ENCODE measurements around the gene DEPDC4.

The DEPDC4 gene

DNA sequence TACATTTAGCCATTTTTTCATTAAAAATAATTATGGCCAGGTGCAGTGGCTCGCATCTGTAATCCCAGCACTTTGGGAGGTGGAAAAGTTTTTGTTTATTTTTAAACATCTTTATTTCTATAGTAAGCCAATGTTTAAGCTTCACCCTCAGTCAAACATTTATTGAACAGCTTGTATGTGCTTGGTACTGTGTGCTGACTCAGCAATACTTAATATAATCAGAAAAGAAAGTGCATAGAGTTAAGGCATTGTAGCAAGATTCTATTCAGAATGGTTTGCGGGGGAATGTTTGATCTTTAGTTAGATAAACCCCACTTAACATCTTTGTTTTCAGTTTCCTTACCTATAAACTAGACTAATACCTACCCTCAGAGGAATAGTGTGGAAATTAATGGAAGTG is 55.2 kb downstream of the DEPDC4 start:
- DNase-seq = no peak

DNA sequence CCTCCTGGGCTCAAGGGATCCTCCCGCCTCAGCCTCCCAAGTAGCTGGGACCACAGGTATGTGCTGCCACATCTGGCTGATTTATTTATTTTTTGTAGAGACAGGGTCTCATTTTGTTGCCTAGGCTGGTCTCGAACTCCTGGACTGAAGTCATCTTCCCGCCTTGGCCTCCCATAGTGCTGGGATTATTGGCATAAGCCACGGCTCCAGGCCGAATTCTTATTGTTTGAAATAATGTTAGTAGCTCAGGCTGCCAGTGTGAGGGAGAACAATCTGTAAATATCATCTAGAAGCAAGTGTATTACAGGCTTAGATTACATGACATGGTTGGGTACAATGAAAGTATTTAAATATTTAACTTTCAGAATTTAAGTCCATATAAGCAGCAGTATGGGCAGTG is 58.0 kb downstream of the DEPDC4 start:
- no peak for DNase-seq

DNA sequence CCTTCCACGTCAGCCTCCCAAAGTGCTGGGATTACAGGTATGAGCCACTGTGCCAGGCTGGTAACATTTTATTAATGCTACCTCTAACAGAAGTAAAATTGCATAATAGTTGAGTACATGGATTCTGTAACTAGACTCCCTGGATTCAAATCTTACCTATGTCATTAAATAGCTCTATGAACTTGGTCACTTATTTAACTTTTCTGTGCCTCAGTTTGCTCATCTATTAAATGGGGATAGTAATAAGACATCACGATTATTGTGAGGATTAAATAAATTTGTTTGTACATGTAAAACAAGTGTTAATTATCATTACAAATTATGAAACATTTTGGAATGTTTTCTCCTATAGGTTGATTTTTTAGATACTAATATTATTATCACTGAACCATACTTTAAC is 59.6 kb downstream of the DEPDC4 start:
- no peak for DNase-seq

DNA sequence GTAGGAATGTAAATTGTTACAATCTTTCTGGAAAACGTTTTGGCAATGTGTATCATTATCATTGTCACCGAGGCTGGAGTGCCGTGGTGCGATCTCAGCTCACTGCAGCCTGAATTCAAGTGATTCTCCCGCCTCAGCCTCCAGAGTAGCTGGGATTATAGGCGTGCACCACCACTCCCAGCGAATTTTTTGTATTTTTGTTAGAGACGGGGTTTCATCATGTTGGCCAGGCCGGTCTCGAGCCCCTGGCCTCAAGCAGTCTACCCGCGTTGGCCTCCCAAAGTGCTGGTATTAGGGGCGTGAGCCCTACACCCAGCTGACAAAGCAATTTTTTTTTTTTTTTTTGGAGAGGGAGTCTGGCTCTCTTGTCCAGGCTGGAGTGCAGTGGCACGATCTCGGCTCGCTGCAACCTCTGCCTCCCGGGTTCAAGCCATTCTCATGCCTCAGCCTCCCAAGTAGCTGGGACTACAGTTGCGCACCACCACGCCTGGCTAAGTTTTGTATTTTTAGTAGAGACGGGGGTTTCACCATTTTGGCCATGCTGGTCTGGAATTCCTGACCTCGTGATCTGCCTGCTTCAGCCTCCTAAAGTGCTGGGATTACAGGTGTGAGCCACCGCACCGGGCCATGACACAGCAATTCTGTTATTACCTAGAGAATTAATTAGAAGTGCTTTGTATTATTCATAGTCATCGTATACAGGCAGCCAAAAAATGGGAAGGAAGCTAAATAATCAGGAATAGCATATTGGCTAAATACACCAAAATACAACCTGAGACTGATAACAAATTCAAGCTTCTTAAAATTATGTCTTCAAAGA is 65.1 kb downstream of the DEPDC4 start:
- no peak for DNase-seq

DNA sequence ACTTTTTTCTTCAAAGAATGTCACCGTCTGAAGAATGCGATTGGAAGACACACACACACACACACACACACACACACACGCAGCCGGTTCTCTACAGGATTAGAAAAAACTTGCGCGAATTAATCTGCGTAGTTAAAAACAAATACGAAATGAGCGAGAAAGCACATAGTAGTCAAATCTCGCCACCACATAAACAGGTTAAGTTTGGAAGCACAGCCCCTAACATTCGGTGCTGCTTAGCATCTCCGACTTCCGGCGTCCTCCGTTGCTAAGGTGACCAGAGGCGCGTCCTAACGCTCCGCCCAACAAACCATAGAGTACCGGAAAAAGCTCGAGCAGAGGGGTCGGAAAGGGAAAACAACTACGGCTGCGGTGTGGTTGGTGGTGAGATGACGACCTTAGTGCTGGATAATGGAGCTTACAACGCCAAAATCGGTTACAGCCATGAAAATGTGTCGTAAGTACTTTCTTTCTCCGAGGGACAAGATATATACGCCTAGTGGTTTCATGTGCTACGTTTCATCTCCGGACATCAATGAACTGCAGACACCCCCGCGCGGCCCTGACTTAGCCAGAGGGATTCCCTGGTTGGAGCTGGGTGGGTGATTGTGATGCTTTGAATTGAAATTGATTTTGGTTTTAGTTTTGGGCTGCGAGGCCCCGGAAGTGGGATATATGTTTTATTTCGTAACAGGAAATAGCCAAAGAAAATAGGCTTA is 66.3 kb downstream of the DEPDC4 start, which contains the start of gene ACTR6:
TSS of gene ACTR6 (plus strand) at position 353 of the 719 bp plus-strand sequence. CDS start at position 390, 37 bp downstream.
- peak; percentile 88 for DNase-seq

DNA sequence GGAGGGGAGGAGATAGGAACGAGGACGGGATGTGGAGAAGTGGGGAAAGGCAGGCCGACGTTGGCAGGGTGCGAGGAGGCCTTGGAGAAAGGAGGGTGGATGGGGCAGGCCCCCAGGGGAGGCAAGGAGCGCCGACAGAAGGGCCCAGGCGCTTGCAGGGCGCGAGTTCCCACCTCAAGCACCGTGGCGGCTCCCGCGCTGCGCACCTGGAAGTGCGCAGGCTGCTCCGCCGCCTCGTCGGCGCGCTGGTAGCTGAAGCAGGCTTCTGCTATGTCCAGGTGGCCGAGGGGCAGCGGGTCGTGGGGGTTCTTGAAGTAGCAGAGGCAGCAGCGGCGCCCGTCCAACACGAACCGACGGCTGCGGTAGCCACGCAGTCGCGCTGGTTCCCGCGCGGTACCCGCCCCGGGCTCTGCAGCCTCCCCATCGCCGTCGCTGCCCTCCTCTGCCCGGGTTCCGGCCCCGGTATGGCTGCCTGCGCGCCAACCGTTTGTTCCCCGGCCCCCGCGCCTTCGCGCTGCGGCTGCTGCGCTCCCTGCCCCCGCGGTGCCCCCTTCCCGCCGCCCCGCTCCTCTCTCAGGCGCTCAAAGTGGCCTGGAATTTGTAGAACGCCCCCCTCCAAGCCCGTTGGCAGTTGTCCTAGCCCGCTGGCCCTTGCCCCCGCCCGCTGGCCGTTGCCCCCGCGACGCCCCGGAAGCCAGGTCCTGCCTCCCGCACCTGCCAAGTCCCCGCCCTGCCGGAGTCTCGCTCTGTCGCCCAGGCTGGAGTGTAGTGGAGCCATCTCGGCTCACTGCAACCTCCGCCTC is 67.3 kb downstream of the DEPDC4 start:
- DNase-seq = peak; percentile 6

DNA sequence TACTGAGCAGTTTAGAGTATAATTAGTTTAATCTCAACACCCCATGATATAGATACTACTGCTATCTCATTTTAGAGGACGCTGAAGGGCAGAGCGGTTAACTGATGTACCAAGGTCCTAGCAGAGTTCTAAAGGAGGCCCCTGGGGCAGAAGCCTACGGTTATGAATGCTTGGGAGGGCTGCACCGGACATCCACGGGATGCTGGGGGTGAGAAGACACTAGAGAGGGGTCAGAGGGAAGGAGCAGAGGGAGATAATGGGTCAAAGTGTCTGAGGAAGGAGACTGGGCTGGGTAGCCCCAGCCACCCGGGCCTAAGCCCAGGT is 67.9 kb downstream of the DEPDC4 start:
- no peak for DNase-seq

DNA sequence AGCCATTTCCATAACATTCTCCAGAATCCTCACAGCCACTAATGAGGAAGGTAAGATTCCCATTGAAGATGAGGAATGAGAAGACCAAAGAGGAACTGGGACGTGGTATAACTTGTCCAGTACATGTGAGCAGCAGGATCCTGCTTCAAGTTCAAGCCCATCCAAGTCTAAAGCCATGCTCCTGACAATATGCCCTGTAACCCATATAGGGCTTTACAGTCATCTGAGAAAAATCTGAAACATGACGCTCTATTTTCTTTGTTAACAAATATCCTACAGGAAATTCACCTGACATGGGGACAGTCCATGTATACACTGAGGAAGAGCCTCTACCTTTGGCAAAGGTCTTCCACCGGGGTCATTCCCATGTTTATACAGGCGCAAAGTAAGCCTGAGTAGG is 69.4 kb downstream of the DEPDC4 start:
- DNase-seq = no peak

DNA sequence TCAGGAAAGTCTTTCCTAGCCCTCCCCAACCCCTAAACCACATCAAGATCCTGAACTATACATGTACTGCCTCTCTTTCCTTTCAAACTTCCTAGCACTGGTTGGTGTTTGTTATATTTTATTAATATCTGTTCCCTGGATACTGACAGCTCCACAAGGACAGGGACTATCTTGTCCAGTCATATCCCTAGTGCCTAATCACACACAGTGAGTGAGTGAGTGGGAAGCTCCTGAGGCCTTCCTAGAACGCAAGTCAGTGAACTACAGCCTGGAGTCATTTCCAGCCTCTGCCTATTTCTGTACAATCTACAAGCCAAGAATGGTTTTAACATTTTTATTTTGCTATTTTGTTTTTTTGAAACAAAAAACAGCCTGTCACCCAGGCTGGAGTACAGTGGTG is 73.8 kb downstream of the DEPDC4 start:
- DNase-seq = no peak

Data from KG1 (cell line).